GM04503 (cell line): ENCODE measurements around the gene UBA7.
"Not testable (repeated sequence)": the region's sequence is repeated elsewhere in the genome, so short reads cannot be mapped to it uniquely, and the experiment has no call there.

Source experiments
- DNase-seq: peaks from one replicate; pipeline ENCODE4 v3.0.0-alpha.2; 2012; ENCODE audit warnings: low read depth

UBA7 gene

DNA sequence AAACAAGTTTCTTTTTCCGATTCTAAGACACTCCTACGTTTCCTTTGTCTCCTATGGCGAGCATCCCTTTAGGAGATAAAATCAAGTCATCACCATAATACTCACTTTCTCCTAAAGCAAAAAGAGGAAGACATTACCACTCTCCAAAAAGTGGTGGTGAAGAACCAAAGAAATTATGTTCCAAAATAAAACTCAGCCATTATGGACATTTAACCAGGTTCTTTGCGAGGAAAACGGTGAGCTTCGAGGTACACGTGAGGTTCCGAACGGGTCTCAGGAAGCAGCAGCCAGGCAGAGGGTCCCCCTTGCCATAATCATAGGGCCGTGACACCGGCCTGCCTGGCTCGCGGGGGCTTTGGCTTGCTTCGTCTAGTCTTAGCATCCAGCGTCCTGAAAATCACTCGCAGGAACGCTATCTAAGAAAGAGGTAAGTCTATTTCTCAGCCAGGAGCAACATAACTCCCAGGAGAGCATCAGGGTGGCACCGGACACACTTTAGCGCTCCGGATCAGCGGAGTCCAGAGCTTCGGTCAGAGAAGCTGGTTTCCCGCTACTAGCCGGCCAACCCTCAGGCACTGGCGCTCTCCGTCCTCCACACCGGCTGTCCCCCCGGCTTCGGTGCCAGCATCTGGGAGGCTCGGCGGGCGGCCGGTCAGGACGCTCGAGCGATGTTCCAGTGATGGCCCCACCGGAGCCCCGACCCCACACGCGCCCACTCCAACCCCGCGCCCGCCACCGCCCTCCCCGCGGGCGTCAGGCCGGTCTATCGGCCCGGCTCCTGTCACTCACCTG, 28.0 kb downstream of the UBA7 start:
- no peak for DNase-seq

DNA sequence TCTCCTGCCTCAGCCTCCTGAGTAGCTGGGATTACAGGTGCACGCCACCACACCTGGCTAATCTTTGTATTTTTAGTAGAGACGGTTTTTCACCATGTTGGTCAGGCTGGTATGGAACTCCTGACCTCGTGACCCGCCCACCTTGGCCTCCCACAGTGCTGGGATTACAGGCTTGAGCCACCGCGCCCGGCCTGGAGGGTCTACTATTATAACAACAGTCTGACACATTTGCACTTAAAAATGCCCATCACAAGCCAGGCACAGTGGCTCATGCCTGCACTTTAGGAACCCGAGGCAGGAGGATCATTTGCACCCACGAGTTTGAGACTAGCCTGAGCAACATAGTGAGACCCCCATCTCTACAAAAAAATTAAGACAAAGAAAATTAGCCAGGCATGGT, 31.5 kb downstream of the UBA7 start:
- not testable (repeated sequence) for DNase-seq

GRCh38 chr3:49781415-49782199, 32.1 kb downstream of the UBA7 start:
- no peak for DNase-seq

- not testable (repeated sequence) for DNase-seq
Observed at GRCh38 chr3:49780975-49781365, 32.8 kb downstream of the UBA7 start.

DNA sequence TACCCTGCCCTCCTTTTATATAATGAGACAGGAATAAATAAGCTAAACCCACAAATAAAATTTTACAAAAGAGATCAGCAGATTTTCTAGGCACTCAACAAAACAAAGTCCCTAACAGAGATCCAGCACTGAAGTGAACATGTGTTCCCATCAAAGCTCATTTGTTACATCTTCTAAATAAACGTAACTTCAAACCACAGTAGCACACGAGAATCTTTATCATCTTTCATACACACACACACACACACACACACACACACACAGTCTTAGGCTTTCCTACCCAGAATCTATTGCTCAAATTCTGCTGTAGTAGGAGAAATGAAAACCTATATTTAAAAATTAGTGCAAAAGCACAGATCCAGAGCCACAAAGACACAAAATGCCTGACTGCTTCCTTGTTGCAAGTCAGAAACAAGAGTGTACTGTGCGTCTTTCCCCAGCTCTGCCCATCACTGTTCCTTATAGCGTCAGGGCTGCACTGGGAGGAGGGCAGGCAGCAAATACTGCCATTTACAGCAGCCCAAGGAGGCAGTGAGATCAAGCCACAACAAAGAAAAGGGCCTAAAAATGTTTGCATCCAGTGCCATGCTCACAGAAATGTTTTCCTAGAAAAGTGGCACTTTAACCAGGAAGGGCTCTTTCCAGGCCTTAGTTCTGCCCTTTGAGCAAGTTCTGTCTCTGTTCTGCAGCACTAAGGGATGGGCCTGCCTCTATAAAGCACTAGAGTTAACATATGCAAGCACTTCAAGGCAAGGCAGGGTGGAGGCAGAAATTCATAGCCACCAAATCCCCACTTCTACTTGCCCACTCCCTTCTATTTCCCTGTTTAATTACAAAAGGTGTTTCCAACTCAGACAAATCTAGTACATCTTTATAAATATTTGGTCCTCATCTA, 33.4 kb downstream of the UBA7 start:
- no peak for DNase-seq

DNA sequence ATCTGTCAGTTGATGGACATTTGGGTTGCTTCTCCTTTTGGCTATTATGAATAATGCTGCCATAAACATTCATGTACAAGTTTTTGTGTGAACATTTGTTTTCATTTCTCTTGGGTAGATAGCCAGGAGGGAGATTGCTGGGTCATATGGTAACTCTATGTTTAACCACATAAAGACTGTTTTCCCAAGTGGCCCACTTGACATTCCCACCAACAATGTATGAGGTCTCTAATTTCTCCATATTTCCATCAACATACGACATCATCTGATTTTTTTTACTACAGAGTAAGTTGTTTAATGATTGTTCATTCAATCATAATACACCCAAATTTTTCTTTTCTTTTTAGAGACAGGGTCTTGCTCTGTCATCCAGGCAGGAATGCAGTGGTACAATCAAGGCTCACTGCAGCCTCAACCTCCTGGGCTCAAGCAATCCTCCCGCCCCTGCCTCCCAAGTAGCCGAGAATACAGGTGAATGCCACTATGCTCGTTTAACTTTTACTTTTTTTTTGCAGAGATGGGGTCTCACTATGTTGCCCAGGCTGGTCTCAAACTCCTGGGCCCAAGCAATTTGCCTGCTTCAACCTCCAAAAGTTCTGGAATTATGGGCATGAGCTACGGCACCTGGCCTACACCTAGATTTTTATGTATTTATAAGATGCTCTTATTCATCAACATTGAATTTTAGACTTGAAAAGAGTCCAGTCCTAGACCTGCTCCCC, 34.2 kb downstream of the UBA7 start:
- DNase-seq = no peak

GRCh38 chr3:49776101-49776500, 37.7 kb downstream of the UBA7 start:
- DNase-seq = not testable (repeated sequence)

DNA sequence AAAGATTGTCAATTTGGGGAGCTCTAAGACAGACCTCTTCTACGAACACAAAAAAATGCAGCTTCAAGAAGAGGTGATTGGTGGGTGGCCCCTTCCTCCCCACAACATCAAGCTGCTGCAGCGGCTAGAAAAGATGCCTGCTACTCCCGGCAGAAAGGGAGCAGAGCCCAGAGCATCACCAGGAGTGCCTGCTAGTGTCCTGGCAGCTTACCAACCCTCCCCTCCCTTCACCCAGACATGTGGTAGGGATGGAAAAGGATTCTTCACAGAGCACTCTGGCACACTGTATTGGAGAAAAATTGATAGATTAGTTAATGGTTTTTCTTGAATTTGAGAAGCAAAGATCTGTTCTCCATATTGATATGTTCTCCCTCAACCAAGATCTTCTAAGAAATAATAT, 38.2 kb downstream of the UBA7 start:
- no peak for DNase-seq

GRCh38 chr3:49772703-49773102, 41.0 kb downstream of the UBA7 start:
- no peak for DNase-seq

DNA sequence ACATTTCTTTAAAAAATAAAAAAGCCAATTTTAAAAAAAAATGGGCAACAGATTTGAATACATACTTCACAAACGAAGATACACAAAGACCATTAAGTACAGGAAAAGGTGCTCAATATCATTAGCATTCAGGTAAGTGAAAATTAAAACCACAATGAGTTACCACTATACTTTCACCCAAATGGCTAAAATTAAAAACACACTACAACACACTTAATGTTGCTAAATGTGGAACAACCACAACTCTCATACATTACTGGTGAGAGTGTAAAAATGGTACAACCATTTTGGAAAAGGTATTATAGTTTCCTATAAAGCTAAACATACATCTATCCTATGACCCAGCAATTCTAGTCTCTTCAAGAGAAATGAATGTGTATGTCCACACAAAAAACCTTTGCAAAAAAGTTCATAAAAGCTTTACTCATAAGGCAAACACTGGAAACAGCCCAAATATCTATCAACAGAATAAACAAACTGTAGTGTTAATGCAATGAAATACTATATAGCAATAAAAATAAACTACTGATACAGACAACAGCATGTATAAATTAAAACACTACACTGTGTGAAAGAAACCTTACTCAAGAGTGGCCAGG, 42.3 kb downstream of the UBA7 start:
- no peak for DNase-seq

GRCh38 chr3:49769926-49770325, 43.8 kb downstream of the UBA7 start:
- no peak for DNase-seq

GRCh38 chr3:49769286-49769915, 44.4 kb downstream of the UBA7 start:
- DNase-seq = no peak

GRCh38 chr3:49763981-49764380, 49.8 kb downstream of the UBA7 start:
- DNase-seq = no peak

DNA sequence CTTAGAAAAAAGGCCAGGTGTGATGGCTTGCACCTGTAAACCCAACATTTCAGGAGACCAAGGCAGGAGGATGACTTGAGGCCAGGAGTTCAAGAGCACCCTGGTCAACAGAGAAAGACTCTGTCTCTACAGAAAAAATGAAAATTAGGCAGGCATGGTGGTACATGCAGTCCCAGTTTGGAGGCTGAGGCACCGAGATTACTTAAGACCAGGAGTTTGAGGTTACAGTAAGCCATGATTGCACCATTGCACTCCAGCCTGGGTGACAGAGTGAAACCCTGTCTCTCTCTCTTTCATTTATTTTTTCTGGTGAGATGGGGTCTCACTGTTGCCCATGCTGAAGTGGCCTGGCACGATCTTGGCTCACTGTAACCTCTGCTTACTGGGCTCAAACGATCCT, 52.1 kb downstream of the UBA7 start:
- no peak for DNase-seq

- DNase-seq = no peak
Observed at GRCh38 chr3:49759226-49759625, 54.5 kb downstream of the UBA7 start.

- DNase-seq = no peak
Observed at GRCh38 chr3:49757197-49757596, 56.6 kb downstream of the UBA7 start.

DNA sequence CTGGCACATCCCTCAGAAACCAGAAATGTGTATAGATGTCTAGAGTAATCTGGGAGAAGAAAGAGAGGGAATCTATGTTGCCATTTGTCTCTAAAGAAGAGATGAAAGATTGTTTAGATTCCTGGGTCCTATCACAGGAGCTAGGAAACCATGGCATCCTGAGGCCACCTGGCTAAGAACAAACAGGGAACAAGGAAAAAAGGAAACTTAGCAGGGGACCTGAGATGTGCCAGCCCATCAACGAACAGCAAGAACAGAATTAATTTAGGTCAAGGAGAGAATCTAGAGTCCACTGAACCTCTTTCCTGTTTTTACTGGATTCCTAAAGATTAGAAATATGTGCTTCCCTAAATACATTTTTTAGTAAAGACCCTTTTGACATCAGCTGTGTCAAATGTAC, 57.7 kb downstream of the UBA7 start:
- DNase-seq = no peak
